Measurements from ENCODE around the gene MACROD2.

Gene MACROD2

DNA sequence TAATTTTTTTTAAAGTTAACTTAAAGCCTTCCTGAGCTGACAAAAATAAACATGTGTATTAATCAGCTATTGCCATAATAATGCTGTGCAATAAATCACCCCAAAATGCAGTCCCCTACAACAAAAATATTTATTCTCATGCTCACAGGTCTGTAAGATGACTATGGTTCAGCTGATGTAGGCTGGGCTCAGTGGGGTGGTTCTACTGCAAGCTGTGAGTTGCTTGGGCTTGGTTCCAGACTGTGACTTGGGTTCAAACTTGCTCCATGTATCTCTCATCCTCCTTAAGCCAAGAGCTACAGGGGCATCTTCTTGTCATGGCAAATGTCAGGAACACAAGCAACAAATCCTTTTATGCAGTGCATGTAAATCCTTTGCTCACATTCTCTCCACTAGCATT is 1933.6 kb downstream of the MACROD2 start:
- no peak overlapping the region for H3K4me3 ChIP-seq (ENCODE audit: low read depth, low read length)
- TF ChIP-seq, protein P1, sequence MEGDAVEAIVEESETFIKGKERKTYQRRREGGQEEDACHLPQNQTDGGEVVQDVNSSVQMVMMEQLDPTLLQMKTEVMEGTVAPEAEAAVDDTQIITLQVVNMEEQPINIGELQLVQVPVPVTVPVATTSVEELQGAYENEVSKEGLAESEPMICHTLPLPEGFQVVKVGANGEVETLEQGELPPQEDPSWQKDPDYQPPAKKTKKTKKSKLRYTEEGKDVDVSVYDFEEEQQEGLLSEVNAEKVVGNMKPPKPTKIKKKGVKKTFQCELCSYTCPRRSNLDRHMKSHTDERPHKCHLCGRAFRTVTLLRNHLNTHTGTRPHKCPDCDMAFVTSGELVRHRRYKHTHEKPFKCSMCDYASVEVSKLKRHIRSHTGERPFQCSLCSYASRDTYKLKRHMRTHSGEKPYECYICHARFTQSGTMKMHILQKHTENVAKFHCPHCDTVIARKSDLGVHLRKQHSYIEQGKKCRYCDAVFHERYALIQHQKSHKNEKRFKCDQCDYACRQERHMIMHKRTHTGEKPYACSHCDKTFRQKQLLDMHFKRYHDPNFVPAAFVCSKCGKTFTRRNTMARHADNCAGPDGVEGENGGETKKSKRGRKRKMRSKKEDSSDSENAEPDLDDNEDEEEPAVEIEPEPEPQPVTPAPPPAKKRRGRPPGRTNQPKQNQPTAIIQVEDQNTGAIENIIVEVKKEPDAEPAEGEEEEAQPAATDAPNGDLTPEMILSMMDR (IDR thresholded peaks at IDR 0.05; ENCODE audit: borderline replicate concordance, insufficient read depth, low read depth, low read length) = no peak

DNA sequence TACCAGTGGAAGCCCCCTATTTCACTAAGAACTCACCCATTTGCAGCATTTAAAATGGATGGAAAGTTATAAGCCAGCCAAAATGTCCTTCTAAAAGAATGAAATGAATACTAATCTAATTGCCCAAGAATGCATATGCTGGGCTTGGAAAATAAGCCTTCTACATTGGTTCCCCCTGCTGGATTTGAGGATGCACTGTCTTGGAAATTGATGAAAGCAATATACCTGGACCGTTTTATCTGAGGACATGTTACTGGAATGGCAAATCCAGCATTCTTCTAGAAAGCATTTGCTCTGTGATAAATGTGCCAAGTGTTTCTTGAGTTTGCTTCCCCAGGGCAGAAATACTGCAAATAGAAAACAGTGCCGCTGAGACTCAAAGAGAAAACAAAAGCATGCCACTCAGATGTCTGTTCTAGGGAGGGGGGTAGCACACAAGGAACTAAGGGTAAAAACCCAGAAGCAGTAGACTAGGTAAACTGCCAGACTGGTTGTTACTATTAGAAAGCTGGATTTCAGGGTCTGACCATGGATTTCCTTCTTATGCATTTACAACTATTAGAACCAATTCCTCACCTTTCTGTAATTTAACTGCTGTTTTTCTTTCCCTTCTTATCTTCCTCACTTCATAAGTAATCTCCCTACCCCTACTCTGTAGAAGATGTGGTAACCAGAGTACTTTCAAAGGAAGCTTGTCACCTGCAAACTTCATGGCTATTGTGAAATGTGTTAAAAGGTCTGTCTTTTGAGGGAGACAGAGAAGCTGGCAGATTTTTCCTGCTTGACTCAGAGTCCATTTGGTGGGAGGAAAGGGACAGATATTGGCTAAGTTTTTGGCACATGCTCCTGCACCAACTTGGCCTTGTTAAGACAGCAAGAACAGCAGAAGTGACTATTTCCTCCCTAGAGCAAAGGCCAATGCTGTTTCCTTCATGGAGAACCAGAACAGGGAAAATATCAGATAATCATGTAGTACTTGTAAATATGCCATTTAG is 1935.3 kb downstream of the MACROD2 start:
- H3K4me3 ChIP-seq (ENCODE audit: low read depth, low read length) = no peak overlapping the region
- TF ChIP-seq, protein P1 (IDR thresholded peaks at IDR 0.05; ENCODE audit: borderline replicate concordance, insufficient read depth, low read depth, low read length) = 0 out of 2 replicates have a peak, but pooled peaks have one; percentile 3

DNA sequence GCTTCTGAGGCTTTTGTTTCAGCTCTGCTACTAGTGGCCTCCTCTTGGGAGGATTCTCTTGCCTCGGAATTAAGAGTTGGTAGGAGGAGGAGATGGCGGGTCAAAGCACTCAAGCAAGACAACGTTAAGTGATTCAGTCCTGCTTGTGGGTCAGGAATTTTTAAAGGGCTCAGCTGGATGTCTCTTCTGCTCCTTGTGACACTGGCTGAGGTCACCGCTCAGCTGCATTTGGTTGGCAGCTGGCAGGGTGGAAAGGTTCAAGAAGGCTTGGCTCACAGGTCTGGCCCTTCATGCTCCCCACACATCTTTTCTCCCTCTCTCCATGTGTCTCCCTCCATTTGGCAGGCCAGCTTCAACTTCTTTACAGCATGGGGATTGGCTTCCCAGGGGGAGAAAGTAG is 1936.6 kb downstream of the MACROD2 start:
- no peak overlapping the region for H3K4me3 ChIP-seq (ENCODE audit: low read depth, low read length)
- TF ChIP-seq, protein P1 (IDR thresholded peaks at IDR 0.05; ENCODE audit: borderline replicate concordance, insufficient read depth, low read depth, low read length) = no peak

DNA sequence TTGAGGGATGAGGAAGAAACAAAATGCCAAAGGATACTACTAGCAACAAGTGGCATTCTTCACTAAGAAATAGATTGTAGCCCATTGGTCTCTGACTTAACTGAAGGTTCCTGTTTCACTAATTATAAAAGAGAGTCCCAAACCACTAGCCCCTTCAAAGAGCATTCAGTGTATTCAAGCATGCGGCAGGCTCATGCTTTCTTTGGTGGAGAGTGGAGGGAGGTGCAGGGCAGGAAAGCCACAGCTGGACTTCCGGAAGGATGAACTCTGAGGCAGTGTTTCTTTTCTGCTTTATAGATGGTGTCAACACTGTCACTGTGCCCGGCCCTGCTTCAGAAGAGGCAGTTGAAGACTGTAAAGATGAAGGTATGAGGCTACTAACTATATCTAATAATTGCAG is 1941.9 kb downstream of the MACROD2 start:
- TF ChIP-seq, protein P1 (IDR thresholded peaks at IDR 0.05; ENCODE audit: borderline replicate concordance, insufficient read depth, low read depth, low read length) = no peak
- no peak overlapping the region for H3K4me3 ChIP-seq (ENCODE audit: low read depth, low read length)

DNA sequence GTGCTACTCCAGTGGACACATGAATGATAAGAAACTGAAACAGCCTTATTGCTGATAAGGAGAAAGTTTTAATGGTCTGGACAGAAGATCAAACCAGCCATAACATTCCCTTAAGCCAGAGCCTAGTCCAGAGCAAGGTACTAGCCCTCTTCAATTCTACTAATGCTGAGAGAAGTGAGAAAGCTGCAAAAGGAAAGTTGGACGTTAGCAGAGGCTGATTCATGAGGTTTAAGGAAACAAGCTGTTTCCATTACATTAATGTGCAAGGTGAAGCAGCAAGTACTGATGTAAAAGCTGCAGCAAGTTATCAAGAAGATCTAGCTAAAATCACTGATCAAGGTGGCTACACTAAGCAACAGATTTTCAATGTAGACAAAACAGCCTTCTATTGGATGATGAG is 1943.5 kb downstream of the MACROD2 start:
- H3K4me3 ChIP-seq (ENCODE audit: low read depth, low read length) = no peak overlapping the region
- TF ChIP-seq, protein P1 (IDR thresholded peaks at IDR 0.05; ENCODE audit: borderline replicate concordance, insufficient read depth, low read depth, low read length) = no peak

DNA sequence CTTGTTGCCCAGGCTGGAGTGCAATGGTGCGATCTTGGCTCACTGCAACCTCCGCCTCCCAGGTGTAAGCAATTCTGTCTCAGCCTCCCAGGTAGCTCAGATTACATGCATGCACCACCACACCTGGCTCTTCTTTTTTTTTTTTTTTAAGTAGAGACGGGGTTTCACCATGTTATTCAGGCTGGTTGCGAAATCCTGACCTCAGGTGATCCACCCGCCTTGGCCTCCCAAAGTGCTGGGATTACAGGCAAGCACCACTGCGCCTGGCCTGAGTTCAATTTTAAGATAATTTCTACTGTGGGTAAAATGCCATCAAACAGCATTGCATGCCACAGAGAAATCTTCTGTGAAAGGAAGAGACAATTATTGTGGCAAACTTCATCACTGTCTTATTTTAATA is 1944.8 kb downstream of the MACROD2 start:
- H3K4me3 ChIP-seq (ENCODE audit: low read depth, low read length) = no peak overlapping the region

More for the DNA sequence above, 1944.8 kb downstream of the MACROD2 start:
- TF ChIP-seq, protein P1 (IDR thresholded peaks at IDR 0.05; ENCODE audit: borderline replicate concordance, insufficient read depth, low read depth, low read length) = no peak

All from GM12875 (cell line).